ENCODE measurements around the gene KRT6A. TPM values are rescaled to one million over a fixed set of nuclear protein-coding genes. Genes with fewer than 3 reads are reported as not detected.

The KRT6A gene
- total RNA-seq, 4 donors from 2014 or later = not detected

GRCh38 chr12:52517888-52518287 is 24.8 kb upstream of the KRT6A start:
- DNase-seq = no peak
- Histone ChIP-seq H3K4me3 (no peak overlapping the region), H3K27ac (no peak overlapping the region), H3K27me3 (no peaks in the 10 kb centered on the region), H3K9me3 (no peaks in the 10 kb centered on the region), H3K36me3 (no peaks in the 10 kb centered on the region), H3K4me1 (no peaks in the 10 kb centered on the region)
- intact Hi-C loops (cut with DNase I; ENCODE audit: low total_unique reads) (loop anchor here (10.0 kb wide), 1 partner anchor 143 kb away; no protein-coding TSS in a partner anchor), in situ Hi-C loops (cut with MboI; ENCODE audit: low pct_ligation_motif_present in 1 of 4, low pct_unique_long_range_greater_than_20kb in 1 of 4, low sequenced_read_pairs in 3 of 4) (no loop called here)
- TF ChIP-seq CTCF (IDR thresholded peaks at IDR 0.05) (no peak), POLR2A (IDR thresholded peaks at IDR 0.05) (no peak), POLR2AphosphoS5 (IDR thresholded peaks at IDR 0.05) (no peak), EP300 (IDR thresholded peaks at IDR 0.05; ENCODE audit: low read depth) (no peak)
- WGBS, 2 donors (ENCODE audit: low coverage in 1 of 2) = 93% methylated on average over 5 of the region's 5 CpGs; no CpG with 5 or more reads in 1 of the 2 donors

- in situ Hi-C loops (cut with MboI; ENCODE audit: low pct_ligation_motif_present in 1 of 4, low pct_unique_long_range_greater_than_20kb in 1 of 4, low sequenced_read_pairs in 3 of 4) = no loop called here
- H3K4me3 ChIP-seq = no peak overlapping the region
- 86 to 94% methylated on average over 7 to 14 of the region's 14 CpGs for WGBS, 2 donors (ENCODE audit: low coverage in 1 of 2)
Observed at GRCh38 chr12:52517005-52517835, 24.2 kb upstream of the KRT6A start.

GRCh38 chr12:52515927-52516831 is 23.1 kb upstream of the KRT6A start:
- TF ChIP-seq CTCF (IDR thresholded peaks at IDR 0.05) (no peak), POLR2AphosphoS5 (IDR thresholded peaks at IDR 0.05) (no peak), EP300 (IDR thresholded peaks at IDR 0.05; ENCODE audit: low read depth) (no peak), POLR2A (IDR thresholded peaks at IDR 0.05) (no peak)
- Histone ChIP-seq H3K4me3 (no peak overlapping the region), H3K27me3 (no peaks in the 10 kb centered on the region), H3K4me1 (no peaks in the 10 kb centered on the region), H3K9me3 (peaks cover 0 to 1% of the 10 kb centered on the region in 2 donors), H3K36me3 (no peaks in the 10 kb centered on the region), H3K27ac (no peak overlapping the region)
- DNase-seq = no peak
- in situ Hi-C loops (cut with MboI; ENCODE audit: low pct_ligation_motif_present in 1 of 4, low pct_unique_long_range_greater_than_20kb in 1 of 4, low sequenced_read_pairs in 3 of 4) (no loop called here), intact Hi-C loops (cut with DNase I; ENCODE audit: low total_unique reads) (loop anchor here (10.0 kb wide), 1 partner anchor 141 kb away; no protein-coding TSS in a partner anchor)
- 76 to 78% methylated on average over 3 to 11 of the region's 15 CpGs for WGBS, 2 donors (ENCODE audit: low coverage in 1 of 2)

More at GRCh38 chr12:52517005-52517835, 24.2 kb upstream of the KRT6A start:
- H3K36me3 ChIP-seq = no peaks in the 10 kb centered on the region
- no peaks in the 10 kb centered on the region for H3K27me3 ChIP-seq
- H3K9me3 ChIP-seq = no peaks in the 10 kb centered on the region
- no peak overlapping the region for H3K27ac ChIP-seq
- H3K4me1 ChIP-seq = no peaks in the 10 kb centered on the region
- TF ChIP-seq POLR2A (IDR thresholded peaks at IDR 0.05) = no peak
- TF ChIP-seq POLR2AphosphoS5 (IDR thresholded peaks at IDR 0.05) = no peak
- TF ChIP-seq EP300 (IDR thresholded peaks at IDR 0.05; ENCODE audit: low read depth) = no peak
- TF ChIP-seq CTCF (IDR thresholded peaks at IDR 0.05) = no peak
- no peak for DNase-seq
- intact Hi-C loops (cut with DNase I; ENCODE audit: low total_unique reads) = loop anchor here (10.0 kb wide), 1 partner anchor 142 kb away; no protein-coding TSS in a partner anchor

- Histone ChIP-seq H3K36me3 (no peaks in the 10 kb centered on the region), H3K27me3 (peaks cover 3% of the 10 kb centered on the region), H3K27ac (no peak overlapping the region), H3K4me3 (no peak overlapping the region), H3K9me3 (peaks cover 0 to 9% of the 10 kb centered on the region in 2 donors), H3K4me1 (no peaks in the 10 kb centered on the region)
- DNase-seq = no peak
- in situ Hi-C loops (cut with MboI; ENCODE audit: low pct_ligation_motif_present in 1 of 4, low pct_unique_long_range_greater_than_20kb in 1 of 4, low sequenced_read_pairs in 3 of 4) (no loop called here), intact Hi-C loops (cut with DNase I; ENCODE audit: low total_unique reads) (loop anchor here (10.0 kb wide), 1 partner anchor 140 kb away; no protein-coding TSS in a partner anchor)
- no peak for TF ChIP-seq EP300 (IDR thresholded peaks at IDR 0.05; ENCODE audit: low read depth)
- TF ChIP-seq POLR2A (IDR thresholded peaks at IDR 0.05) = no peak
- no peak for TF ChIP-seq CTCF (IDR thresholded peaks at IDR 0.05)
- no peak for TF ChIP-seq POLR2AphosphoS5 (IDR thresholded peaks at IDR 0.05)
- 84% methylated on average over 1 of the region's 1 CpG; no CpG with 5 or more reads in 1 of the 2 donors for WGBS, 2 donors (ENCODE audit: low coverage in 1 of 2)
Observed at GRCh38 chr12:52515319-52515646, 22.2 kb upstream of the KRT6A start.

All from transverse colon (tissue), 4 donors.